GM19240 (cell line): ENCODE data around the gene LHX2.
A peak's percentile ranks its signal among the peaks of the same experiment; 100 is the strongest.

Experiments used
- DNase-seq: peaks from one replicate; pipeline ENCODE4 v3.0.0; 2011; ENCODE audit warnings: low spot score; ENCODE audit not compliant: insufficient read length

LHX2 gene

GRCh38 chr9:124012368-124013301 is 1.1 kb downstream of the LHX2 start:
- DNase-seq = no peak

DNA sequence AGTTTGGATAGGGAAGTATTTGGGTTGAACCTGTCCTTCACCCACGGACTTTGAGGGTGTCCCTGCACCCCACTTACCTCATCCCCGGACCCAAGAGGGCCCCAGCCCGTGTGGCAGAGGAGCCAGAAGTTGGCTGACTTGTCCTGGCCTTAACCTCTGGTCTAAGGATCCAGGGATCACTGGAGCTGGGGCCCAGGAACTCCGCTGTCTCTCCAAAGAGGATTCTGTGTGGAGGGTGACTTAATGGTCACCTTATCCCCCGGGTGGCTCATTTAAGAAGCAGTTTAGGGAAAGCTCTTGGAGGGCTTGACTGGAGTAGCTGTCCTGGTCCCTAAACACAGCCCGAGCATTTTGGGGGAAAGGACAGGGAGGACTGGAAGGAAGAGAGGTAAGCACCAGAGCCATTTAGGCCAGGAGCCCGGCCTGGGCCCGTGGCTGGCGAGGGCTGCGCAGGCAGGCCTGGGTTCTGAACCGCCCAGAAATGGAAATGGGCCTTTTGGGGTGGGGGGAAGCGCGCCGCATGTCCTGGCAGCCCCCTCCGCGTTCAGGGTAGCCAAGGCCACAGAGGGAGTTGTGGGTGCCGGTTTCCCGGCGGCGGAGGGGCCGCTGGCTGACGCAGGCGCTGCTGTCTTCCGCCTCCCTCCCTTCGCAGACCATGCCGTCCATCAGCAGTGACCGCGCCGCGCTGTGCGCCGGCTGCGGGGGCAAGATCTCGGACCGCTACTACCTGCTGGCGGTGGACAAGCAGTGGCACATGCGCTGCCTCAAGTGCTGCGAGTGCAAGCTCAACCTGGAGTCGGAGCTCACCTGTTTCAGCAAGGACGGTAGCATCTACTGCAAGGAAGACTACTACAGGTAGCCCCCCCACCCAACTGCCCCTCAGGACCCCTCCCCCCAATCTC is 2.0 kb downstream of the LHX2 start:
- DNase-seq = no peak

DNA sequence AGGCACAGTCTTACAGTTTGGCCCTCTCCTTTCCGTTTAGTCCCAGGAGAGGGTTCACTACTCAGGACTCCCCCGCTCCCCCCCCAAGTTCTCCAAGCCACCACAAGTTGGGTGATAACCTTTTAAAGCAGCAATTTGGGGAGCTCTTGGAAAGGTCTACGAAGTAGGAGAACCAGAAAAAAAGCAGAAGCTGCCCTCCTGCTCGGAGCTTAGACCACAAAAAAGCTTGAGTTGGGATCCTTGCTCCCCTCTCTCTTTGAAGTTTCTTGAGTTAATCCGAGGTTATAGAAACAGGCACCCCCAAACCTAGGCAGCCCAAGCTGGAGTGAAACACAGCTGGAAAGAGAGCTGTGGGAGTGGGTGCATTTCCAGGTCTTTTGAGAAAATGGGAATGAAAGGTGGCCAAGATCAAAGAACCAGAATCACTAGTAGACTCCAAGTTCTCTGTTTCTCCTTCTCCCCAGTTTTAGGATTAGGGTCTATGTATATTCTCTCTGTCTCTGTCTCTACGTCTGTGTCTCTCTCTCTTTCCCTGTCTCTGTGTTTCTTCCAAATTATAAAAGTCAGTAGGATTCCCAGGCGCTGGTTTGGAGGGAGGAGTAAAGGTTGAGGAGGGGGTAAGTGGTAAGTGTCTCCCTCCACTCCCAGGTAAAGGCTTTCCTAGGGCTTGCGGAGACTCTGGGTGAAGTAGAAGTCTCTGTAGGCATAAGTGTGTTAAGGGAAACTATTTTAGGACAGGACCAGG is 2.8 kb downstream of the LHX2 start:
- DNase-seq = no peak

GRCh38 chr9:124014956-124015660 is 3.5 kb downstream of the LHX2 start:
- DNase-seq = no peak

DNA sequence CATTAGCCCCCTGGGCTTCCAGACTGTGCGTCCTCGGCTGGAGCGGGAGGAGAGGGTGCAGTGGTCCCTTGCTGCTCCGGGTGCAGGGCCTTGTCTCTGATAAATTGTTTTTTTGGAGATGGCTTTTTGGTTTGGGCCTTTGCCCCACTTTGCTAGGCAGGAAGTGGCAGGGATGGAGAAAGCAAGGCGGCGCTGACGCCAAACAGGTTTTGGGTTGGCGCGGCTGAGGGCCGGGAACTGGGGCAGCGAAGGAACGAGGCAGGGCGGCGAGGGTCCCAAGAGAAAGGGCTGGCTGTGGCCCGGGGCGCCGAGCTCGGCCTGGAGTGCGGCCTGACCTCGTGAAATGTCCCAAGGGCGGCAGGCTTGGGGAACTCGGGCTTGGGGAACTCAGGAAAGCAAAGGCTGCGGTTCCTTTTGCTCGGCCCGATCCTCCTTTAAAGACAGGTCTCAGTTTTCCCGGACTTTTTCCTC is 4.1 kb downstream of the LHX2 start:
- DNase-seq = no peak

DNA sequence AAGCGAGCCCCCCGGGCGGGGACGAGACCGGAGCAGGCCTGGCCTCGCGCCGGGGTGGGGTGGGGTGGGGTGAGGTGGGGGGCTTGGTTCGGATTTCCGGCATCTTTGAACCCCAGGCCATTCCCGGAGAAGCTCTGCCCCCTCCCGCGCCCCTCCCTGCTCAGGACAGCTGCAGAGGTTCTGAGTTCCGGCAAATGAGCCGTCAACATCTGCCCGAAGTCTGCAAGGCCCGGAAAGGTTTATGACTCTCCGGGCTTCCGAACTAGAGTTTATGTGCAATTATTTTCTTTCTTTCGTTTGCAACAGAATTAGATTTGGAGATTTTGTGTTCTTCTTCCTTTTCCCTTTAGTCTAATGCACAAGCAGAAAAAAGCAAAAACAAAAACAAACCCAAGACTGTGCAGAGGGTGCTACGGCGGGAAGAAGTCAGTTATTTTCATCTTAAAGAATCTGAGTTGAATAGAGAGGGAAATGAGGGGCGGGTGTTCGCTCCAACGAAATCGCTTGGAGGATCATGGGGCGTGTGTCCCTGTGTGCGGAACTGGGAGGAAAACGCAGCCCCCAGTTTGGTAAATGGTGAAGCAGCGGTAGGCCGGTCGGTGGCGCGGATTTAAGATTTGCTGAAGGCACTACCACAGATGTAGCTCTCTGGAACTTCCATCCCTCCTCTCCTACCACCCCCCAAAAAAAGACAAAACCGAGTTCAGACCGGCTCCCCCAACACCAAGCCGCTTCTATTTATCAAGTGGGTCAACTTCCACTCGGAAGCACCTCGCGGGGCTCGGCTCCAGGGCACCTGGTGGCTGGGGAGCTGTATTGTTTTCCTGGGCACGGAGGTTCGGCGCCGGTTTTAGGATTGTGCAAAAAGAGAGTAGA is 4.8 kb downstream of the LHX2 start:
- DNase-seq = no peak

GRCh38 chr9:124017051-124017928 is 5.7 kb downstream of the LHX2 start:
- DNase-seq = no peak

DNA sequence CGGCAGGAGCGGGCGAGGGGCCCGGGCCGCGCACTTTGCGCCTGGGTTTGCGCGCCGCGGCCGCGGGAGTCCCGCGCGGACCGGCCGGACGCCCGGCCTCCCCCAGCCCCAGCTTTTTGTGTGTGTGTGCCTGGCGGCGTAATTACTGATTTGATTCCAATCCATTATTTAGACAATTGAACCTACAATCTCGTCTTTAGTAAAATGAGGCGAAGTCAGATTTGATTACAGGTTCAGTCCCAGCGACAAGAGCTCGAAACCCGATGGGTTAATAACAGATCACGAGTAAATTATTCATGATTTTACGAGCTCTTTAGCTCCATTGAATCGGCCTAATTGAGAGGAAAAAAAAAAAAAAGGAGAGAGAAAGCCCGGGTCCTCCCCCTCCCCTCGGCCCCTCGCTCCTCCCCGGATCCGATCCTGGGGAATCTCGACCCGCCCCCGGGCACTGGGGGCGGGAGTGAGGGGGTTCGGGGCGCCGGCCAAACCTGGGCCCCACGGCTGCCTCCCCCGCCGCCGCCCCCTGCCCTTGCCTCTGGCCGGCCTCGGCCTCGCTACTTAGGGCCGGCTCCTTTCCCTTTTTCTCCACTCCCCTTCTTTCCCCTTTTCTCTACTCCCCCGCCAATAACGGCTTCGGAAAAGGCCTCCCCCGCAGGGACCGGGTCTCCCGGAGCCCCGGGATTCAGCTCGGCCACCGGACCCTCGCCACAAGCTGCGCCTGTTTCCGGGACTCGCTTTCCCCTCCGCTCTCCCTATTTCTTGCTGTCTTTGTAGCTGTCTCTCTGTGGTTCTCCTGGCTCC is 6.6 kb downstream of the LHX2 start:
- DNase-seq = no peak

DNA sequence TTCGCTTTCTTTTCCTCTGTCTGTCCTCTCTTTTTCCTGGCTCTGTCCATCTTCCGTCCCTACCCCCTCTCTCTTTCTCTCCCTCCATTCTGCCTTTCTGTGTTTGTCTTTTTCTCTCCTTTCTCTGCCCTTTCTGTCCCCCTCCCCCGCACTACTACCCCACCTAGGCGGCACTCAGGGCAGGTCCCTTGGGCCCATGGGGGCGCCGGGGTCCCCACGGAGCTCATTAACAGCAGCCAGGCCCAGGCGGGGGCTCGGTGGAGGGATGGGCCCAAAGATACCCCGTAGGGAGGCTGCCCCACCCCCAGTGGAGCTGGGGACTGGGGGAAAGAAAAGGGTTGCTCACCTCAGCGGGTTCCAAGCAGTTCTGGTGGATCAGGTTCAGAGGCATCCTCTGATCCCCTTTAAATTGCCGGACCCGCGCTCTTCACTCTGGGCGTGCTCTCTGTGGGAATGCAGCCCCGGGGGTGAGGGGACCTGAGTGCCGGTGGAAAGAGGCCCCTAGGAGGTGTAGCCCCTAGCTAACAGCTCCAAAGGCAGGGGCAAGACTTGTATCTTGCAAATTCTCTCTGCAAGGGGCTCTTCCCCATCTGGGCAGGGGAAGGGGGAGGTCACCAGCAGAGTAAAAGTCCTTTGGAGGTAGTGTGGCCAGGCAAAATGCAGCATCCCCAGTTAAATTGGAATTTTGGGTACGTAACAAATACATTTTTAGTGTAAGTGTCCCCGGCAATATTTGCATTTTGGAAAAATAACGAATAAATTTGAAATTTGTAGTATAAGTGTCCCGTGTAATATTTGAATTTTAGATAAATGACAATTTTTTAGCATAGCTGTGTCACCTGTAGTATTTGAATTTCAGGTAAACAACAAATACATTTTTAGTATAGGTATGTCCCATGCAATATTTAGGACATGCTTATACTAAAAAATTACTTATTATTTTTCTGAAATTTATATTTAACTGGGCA is 7.4 kb downstream of the LHX2 start:
- no peak for DNase-seq

DNA sequence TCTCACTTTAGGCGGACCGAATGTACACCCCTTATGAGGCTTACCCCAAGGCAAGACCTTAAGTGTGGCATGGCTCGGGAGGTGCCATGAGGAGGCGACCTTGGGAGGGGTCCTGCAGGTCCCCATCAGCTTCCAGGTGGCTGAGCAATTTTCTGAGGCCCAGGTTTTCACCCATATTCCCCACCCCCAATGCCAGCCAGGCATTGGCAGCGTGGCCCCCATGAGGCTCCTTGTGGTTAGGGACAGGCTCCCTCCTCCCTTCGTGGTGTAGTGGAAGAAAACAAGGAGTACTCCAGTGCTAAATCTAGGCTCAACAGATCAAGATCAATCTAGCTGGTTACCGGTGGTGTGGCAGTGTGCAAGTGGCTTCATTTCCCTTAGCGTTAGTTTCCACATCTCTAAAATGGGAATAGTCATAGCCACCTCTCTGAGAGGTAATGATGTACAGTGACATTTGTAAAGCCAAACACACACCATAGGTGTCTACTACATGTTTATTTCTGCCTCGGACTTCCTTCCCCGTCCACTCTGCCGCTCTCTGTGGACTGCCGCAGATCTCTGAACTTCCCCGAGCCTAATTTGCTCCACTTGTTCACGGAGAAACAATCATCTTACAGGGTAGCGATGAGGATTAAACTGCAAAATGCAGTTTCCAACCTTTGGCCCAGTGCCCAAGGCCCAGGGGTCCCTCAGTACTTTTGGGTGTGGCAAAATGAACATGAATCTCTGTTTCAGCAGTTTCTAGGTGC is 8.4 kb downstream of the LHX2 start:
- DNase-seq = no peak

- DNase-seq = peak; percentile 65
Observed at GRCh38 chr9:124020520-124021384, 9.2 kb downstream of the LHX2 start.

- DNase-seq = no peak
Observed at GRCh38 chr9:124021385-124021769, 9.8 kb downstream of the LHX2 start.

- no peak for DNase-seq
Observed at GRCh38 chr9:124022201-124023121, 10.9 kb downstream of the LHX2 start.

DNA sequence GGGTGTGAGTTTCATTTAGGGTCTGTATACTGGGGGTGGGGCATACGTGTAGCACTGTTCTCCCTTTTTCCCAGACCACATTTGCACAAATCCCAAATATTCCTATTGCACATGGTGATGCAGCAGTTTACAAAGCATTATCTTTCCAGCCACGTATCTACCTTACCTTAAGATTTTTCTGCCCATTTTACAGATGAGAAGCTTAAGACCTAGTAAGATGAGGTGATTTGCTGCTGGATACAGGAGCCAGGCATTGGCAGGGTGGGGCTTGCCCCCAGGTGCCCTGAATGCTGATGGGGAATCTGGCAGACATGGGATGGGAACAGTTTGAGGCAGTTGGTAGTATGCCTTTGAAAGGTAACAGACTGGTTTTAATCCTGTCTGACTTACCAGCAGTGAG is 12.5 kb downstream of the LHX2 start:
- DNase-seq = no peak
